ENCODE results near the gene MACROD2.

DNA sequence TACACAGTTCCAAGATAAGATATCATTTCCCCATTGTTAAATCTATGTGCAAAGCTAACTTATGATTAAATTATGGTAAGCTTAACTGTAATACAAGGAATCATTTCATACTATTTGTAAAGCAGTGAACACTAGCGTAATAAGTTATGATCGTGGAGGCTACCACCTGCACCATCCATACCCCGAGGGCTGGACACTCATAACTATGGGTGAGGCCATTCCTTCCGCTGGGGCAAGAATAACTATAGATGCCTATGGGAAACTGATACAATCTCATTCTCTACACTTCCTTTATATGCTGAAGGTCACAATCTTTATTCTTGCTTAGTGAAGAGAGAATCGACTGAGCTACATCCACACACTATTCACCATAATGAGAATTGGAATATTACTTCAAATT, 1258.1 kb downstream of the MACROD2 start:
- TF ChIP-seq, protein P1, sequence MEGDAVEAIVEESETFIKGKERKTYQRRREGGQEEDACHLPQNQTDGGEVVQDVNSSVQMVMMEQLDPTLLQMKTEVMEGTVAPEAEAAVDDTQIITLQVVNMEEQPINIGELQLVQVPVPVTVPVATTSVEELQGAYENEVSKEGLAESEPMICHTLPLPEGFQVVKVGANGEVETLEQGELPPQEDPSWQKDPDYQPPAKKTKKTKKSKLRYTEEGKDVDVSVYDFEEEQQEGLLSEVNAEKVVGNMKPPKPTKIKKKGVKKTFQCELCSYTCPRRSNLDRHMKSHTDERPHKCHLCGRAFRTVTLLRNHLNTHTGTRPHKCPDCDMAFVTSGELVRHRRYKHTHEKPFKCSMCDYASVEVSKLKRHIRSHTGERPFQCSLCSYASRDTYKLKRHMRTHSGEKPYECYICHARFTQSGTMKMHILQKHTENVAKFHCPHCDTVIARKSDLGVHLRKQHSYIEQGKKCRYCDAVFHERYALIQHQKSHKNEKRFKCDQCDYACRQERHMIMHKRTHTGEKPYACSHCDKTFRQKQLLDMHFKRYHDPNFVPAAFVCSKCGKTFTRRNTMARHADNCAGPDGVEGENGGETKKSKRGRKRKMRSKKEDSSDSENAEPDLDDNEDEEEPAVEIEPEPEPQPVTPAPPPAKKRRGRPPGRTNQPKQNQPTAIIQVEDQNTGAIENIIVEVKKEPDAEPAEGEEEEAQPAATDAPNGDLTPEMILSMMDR (IDR thresholded peaks at IDR 0.05) = no peak
- TF ChIP-seq POLR2AphosphoS5 (IDR thresholded peaks at IDR 0.05) (no peak), POLR2A (IDR thresholded peaks at IDR 0.05) (no peak), EP300 (IDR thresholded peaks at IDR 0.05) (no peak)

All from suprapubic skin (tissue), 4 donors.